AG04450 (cell line): ENCODE measurements around the gene NRG2. TPM values are rescaled to one million over a fixed set of nuclear protein-coding genes. Genes with fewer than 3 reads are reported as not detected.

Experiments used
- CTCF ChIA-PET: fragments of 300-600, 350-600 bp; formaldehyde crosslinking; extraction: SDS; loops from one replicate; lab custom pipeline; 2022; ENCODE audit warnings: antibody characterized with exemption, inconsistent platforms; lab: Charles Lee
- POLR2A ChIA-PET: fragments of 350-600 bp; formaldehyde crosslinking; extraction: SDS; loops from one replicate; lab custom pipeline; 2021; ENCODE audit warnings: antibody characterized with exemption, inconsistent platforms; lab: Yijun Ruan, JAX
- DNase-seq: peaks from one replicate; pipeline ENCODE4 v3.0.0-alpha.2; 2011; ENCODE audit warnings: low read depth, low spot score
- H3K27ac ChIP-seq: one replicate; pipeline ENCODE4 v1.5.1; 2012; ENCODE audit warnings: low read depth, low read length, control low read depth
- H3K27me3 ChIP-seq: one replicate; pipeline ENCODE4 v1.6.0; 2012; ENCODE audit warnings: low read length; ENCODE audit not compliant: control insufficient read depth, insufficient read depth
- H3K4me3 ChIP-seq: 2 replicates; pipeline ENCODE4 v1.5.1; 2011; ENCODE audit warnings: mild to moderate bottlenecking, low read depth, low read length, control low read depth
- H3K9me3 ChIP-seq: 2 replicates; pipeline ENCODE4 v1.5.1; 2012; ENCODE audit warnings: low read length; ENCODE audit not compliant: control insufficient read depth, insufficient read depth
- polyA plus RNA-seq: library from polyadenylated mRNA; depleted of rRNA; stranded (reverse); fragments of >200 nt; gene quantifications from 2 replicates; pipeline ENCODE4 v1.2.3, GENCODE V29; 2011
- TF ChIP-seq, protein P1 (sequence below): IDR thresholded peaks from 2 replicates; pipeline ENCODE4 v1.5.1; 2011; ENCODE audit warnings: low read depth, low read length, control low read depth, inconsistent platforms

Gene NRG2
- polyA plus RNA-seq, 1 experiment = 0.02 TPM

- no peak for DNase-seq
- ChIA-PET POLR2A (interaction anchor here (0.6 kb wide), 1 partner anchor 28 kb away, joined by 10 read pairs; no protein-coding TSS in a partner anchor), CTCF (no interaction called here)
- TF ChIP-seq, protein P1, sequence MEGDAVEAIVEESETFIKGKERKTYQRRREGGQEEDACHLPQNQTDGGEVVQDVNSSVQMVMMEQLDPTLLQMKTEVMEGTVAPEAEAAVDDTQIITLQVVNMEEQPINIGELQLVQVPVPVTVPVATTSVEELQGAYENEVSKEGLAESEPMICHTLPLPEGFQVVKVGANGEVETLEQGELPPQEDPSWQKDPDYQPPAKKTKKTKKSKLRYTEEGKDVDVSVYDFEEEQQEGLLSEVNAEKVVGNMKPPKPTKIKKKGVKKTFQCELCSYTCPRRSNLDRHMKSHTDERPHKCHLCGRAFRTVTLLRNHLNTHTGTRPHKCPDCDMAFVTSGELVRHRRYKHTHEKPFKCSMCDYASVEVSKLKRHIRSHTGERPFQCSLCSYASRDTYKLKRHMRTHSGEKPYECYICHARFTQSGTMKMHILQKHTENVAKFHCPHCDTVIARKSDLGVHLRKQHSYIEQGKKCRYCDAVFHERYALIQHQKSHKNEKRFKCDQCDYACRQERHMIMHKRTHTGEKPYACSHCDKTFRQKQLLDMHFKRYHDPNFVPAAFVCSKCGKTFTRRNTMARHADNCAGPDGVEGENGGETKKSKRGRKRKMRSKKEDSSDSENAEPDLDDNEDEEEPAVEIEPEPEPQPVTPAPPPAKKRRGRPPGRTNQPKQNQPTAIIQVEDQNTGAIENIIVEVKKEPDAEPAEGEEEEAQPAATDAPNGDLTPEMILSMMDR = no peak
- no peak overlapping the region for H3K27ac ChIP-seq
- H3K9me3 ChIP-seq = no peaks in the 10 kb centered on the region
- H3K4me3 ChIP-seq = no peak overlapping the region
- peaks cover 63% of the 10 kb centered on the region for H3K27me3 ChIP-seq
Measured at GRCh38 chr5:139881143-139881733, 161.9 kb downstream of the NRG2 start.

- ChIA-PET POLR2A (interaction anchor here (0.6 kb wide), 1 partner anchor 28 kb away, joined by 10 read pairs; no protein-coding TSS in a partner anchor), CTCF (interaction anchor here (0.6 kb wide), 3 partner anchors 21 to 270 kb away, joined by 3 to 9 read pairs (median 6); no protein-coding TSS in a partner anchor)
- H3K27ac ChIP-seq = no peak overlapping the region
- no peaks in the 10 kb centered on the region for H3K9me3 ChIP-seq
- peaks cover 64% of the 10 kb centered on the region for H3K27me3 ChIP-seq
- no peak overlapping the region for H3K4me3 ChIP-seq
- DNase-seq = peak; percentile 1
- TF ChIP-seq, protein P1 = no peak
Measured at GRCh38 chr5:139880416-139881142, 162.5 kb downstream of the NRG2 start.

GRCh38 chr5:139878093-139878492, 165.0 kb downstream of the NRG2 start:
- Histone ChIP-seq H3K27me3 (peaks cover 60% of the 10 kb centered on the region), H3K27ac (no peak overlapping the region), H3K9me3 (no peaks in the 10 kb centered on the region), H3K4me3 (no peak overlapping the region)
- no peak for DNase-seq
- TF ChIP-seq, protein P1 = no peak
- ChIA-PET CTCF (no interaction called here), POLR2A (no interaction called here)

GRCh38 chr5:139877129-139877597, 165.9 kb downstream of the NRG2 start:
- H3K27me3 ChIP-seq = peaks cover 57% of the 10 kb centered on the region

More at GRCh38 chr5:139877129-139877597, 165.9 kb downstream of the NRG2 start:
- ChIA-PET CTCF (interaction anchor here (0.5 kb wide), 1 partner anchor 13 kb away, joined by 3 read pairs; no protein-coding TSS in a partner anchor), POLR2A (interaction anchor here (0.7 kb wide), 1 partner anchor 183 kb away, joined by 5 read pairs; no protein-coding TSS in a partner anchor)
- TF ChIP-seq, protein P1 = no peak
- DNase-seq = no peak
- Histone ChIP-seq H3K9me3 (no peaks in the 10 kb centered on the region), H3K27ac (no peak overlapping the region), H3K4me3 (no peak overlapping the region)
